OCI-LY3 (cell line): Measurements from ENCODE around the gene ASF1A.

Experiments
- EZH2phosphoT487 ChIP-seq: fragments of 200-600 bp; shearing (Covaris generic); IDR thresholded peaks from 2 replicates; pipeline ENCODE4 v1.6.1; 2018; ENCODE audit warnings: antibody characterized with exemption, mixed run types, low read depth
- TF ChIP-seq, protein P1 (sequence below): fragments of 200-600, 300-600 bp; sonication (generic); IDR thresholded peaks from 2 replicates; pipeline ENCODE4 v1.5.1; 2014; ENCODE audit warnings: antibody characterized with exemption, low read length, low read depth

DNA sequence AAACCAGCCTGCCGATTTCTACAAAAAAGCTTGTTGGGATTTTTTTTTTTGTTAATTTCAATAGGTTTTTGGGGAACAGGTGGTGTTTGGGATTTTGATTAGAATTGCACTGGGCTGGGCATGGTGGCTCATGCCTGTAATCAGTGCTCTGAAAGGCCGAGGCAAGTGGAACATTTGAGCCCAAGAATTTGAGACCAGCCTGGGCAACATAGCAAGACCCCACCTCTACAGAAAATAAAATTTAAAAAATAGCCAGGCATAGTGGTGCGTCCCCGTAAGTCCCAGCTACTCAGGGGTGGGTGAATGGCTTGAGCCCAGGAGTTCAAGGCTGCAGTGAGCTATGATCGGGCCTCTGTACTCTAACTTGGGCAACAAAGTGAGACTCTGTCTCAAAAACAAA, 40.5 kb upstream of the ASF1A start:
- TF ChIP-seq, protein P1, sequence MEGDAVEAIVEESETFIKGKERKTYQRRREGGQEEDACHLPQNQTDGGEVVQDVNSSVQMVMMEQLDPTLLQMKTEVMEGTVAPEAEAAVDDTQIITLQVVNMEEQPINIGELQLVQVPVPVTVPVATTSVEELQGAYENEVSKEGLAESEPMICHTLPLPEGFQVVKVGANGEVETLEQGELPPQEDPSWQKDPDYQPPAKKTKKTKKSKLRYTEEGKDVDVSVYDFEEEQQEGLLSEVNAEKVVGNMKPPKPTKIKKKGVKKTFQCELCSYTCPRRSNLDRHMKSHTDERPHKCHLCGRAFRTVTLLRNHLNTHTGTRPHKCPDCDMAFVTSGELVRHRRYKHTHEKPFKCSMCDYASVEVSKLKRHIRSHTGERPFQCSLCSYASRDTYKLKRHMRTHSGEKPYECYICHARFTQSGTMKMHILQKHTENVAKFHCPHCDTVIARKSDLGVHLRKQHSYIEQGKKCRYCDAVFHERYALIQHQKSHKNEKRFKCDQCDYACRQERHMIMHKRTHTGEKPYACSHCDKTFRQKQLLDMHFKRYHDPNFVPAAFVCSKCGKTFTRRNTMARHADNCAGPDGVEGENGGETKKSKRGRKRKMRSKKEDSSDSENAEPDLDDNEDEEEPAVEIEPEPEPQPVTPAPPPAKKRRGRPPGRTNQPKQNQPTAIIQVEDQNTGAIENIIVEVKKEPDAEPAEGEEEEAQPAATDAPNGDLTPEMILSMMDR: no peak
- no peak for TF ChIP-seq EZH2phosphoT487
